ENCODE data around the gene GLIS1. TPM values are rescaled to one million over a fixed set of nuclear protein-coding genes. Genes with fewer than 3 reads are reported as not detected.

GLIS1 gene
- total RNA-seq, 4 donors from 2014 or later = 0.63 to 2.4 (median 1.0) TPM

DNA sequence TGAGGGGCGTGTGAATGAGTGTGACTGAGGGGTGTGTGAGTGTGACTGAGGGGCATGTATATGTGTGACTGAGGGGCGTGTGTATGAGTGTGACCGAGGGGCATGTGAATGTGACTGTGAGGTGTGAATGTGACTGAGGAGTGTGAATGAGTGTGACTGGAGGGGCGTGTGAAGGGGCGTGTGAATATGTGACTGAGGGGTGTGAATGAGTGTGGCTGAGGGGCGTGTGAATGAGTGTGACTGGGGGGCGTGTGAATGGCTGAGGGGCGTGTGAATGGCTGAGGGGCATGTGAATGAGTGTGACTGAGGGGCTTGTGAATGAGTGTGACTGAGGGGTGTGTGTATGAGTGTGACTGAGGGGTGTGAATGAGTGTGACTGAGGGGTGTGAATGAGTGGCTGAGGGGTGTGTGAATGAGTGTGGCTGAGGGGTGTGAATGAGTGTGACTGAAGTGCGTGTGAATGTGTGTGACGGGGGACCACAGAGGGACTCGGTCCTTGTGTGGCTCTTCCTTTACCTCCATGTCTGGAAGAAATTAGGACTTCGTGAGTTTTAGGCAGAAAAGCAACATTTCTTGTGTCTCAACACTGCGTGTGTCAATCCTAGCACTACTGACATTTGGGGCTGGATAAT is 105.8 kb downstream of the GLIS1 start:
- H3K4me3 ChIP-seq (ENCODE audit: low read depth, poor library complexity, severe bottlenecking) = no peak overlapping the region
- intact Hi-C loops (cut with DNase I; ENCODE audit: low total_unique reads) = no loop called here
- DNase-seq (ENCODE audit: low spot score in 2 of 2) = peak in 1 of 2 donors; percentile 43
- TF ChIP-seq POLR2A (IDR thresholded peaks at IDR 0.05) = no peak
- TF ChIP-seq, protein P1, sequence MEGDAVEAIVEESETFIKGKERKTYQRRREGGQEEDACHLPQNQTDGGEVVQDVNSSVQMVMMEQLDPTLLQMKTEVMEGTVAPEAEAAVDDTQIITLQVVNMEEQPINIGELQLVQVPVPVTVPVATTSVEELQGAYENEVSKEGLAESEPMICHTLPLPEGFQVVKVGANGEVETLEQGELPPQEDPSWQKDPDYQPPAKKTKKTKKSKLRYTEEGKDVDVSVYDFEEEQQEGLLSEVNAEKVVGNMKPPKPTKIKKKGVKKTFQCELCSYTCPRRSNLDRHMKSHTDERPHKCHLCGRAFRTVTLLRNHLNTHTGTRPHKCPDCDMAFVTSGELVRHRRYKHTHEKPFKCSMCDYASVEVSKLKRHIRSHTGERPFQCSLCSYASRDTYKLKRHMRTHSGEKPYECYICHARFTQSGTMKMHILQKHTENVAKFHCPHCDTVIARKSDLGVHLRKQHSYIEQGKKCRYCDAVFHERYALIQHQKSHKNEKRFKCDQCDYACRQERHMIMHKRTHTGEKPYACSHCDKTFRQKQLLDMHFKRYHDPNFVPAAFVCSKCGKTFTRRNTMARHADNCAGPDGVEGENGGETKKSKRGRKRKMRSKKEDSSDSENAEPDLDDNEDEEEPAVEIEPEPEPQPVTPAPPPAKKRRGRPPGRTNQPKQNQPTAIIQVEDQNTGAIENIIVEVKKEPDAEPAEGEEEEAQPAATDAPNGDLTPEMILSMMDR (IDR thresholded peaks at IDR 0.05) = no peak
- 93 to 94% methylated on average over 13 of the region's 13 CpGs for WGBS, 2 donors

DNA sequence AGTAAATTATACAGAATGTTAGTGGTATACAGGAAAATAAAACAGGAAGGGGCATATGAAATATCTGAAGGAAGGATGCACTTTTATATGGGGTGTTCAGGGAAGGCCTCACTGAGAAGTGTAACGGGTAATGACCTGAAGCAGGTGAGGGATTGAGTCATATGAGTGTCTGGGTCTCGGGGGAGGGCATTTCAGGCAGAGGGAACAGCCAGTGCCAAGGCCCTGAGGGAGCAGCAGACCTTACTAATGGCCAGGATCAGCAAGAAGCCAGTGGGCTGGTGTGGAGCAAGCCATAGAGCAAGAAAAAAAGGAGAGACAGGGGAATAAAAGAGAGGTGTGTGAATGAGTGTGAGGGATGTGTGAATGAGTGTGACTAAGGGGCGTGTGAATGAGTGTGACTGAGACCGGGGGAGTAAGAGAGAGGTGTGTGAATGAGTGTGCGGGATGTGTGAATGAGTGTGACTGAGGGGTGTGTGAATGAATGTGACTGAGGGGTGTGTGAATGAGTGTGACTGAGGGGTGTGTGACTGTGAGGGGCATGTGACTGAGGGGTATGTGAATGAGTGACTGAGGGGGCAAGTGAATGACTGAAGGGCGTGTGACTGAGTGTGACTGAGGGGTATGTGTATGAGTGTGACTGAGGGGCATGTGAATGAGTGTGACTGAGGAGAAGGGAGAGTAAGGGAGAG is 107.2 kb downstream of the GLIS1 start:
- no peak for TF ChIP-seq POLR2A (IDR thresholded peaks at IDR 0.05)
- TF ChIP-seq, protein P1 (IDR thresholded peaks at IDR 0.05) = peak in 1 of 3 donors; percentile 19
- H3K4me3 ChIP-seq (ENCODE audit: low read depth, poor library complexity, severe bottlenecking) = no peak overlapping the region
- 78 to 80% methylated on average over 6 of the region's 6 CpGs for whole genome bisulfite sequencing, 2 donors
- peak in 1 of 2 donors; percentile 45 for DNase-seq (ENCODE audit: low spot score in 2 of 2)
- intact Hi-C loops (cut with DNase I; ENCODE audit: low total_unique reads) = no loop called here

DNA sequence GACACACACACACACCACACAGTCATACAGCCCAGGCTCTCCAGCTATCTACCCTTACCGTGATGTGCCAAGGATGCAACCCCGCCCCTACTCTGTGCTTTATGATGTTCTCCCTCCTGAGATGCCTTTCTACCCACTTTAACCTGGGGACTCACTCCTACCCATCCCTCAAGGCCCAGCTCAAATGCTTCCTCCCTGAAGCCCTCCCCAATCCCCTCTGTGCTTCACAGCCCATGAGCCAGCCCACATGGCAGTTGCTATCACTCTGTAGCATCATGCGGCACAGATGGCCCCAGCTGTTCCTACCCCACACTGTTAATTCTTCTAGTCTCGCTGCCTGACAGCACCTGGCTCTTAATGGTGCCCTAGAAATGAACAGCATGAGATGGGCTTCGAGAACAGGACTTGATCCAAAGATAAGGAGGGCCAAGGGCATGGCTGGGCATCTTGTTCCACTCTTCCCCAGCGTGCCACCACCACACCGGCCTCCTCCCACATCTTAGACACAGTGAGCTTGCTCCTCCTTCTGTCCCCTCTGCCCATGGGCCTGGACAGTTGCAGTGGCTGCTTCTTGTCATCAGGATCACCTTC is 109.8 kb downstream of the GLIS1 start:
- DNase-seq (ENCODE audit: low spot score in 2 of 2) = peak in 1 of 2 donors; percentile 65
- TF ChIP-seq POLR2A (IDR thresholded peaks at IDR 0.05) = no peak
- TF ChIP-seq, protein P1 (IDR thresholded peaks at IDR 0.05) = no peak
- WGBS, 2 donors = 94% methylated on average over 7 of the region's 7 CpGs

DNA sequence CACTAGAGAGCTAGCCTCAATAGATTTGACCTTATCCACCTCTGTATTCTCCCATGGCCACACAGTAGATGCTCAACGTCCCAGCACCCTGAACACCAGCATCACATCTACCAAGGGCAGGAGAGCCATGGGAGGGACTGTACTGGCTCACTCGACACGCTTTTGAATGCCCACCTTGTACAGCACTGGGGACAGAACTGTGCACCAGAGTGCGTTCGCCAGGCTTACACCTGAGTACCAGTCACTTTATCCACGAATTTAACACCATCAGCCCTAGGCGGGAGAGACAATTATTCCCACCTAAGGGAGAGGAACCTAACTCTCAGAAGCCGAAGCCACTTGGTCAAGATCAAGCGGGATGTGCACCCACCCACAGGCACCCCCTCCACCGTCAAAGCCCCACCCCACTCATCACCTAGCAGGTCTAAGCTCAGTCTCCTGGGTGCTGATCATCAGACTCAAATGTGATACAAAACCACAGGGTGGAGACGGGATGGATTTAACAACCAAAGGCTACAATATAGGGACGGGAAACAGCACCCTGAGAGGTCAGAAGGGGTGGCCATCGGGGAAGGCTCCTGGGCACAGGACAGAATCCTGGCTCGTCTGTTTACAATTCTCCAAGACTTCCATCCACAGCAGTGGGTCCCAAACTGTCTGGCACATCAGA is 110.5 kb downstream of the GLIS1 start:
- peak in 1 of 2 donors; percentile 45 for DNase-seq (ENCODE audit: low spot score in 2 of 2)
- TF ChIP-seq, protein P1 (IDR thresholded peaks at IDR 0.05) = no peak
- TF ChIP-seq POLR2A (IDR thresholded peaks at IDR 0.05) = no peak
- intact Hi-C loops (cut with DNase I; ENCODE audit: low total_unique reads) = no loop called here
- H3K4me3 ChIP-seq (ENCODE audit: low read depth, poor library complexity, severe bottlenecking) = no peak overlapping the region
- 90 to 95% methylated on average over 14 of the region's 14 CpGs for WGBS, 2 donors

More for the DNA sequence above, 109.8 kb downstream of the GLIS1 start:
- intact Hi-C loops (cut with DNase I; ENCODE audit: low total_unique reads) = no loop called here
- no peak overlapping the region for H3K4me3 ChIP-seq (ENCODE audit: low read depth, poor library complexity, severe bottlenecking)

DNA sequence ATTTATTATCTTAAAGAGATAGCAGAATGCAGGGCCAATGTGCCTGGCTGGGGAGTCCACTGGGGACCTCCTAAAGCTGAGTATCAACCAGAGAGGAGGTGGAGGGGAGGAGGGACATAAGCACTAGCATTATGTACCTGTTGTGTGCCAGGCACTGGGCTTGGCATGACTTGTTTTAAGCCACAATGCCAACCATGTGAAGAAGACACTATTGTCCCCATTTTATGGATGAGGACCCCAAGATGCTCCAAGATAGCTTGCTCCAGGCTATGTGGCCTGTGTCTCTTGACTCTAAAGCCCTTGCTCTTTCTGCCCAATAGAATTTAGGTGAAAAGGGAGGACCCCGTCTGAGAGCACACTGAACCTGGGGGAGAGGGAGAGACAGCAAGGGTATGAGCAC is 111.3 kb downstream of the GLIS1 start:
- H3K4me3 ChIP-seq (ENCODE audit: low read depth, poor library complexity, severe bottlenecking) = no peak overlapping the region
- no peak for TF ChIP-seq POLR2A (IDR thresholded peaks at IDR 0.05)
- TF ChIP-seq, protein P1 (IDR thresholded peaks at IDR 0.05) = no peak
- DNase-seq (ENCODE audit: low spot score in 2 of 2) = peak in 1 of 2 donors; percentile 28
- 94 to 95% methylated on average over 1 of the region's 1 CpG for WGBS, 2 donors
- intact Hi-C loops (cut with DNase I; ENCODE audit: low total_unique reads) = no loop called here

Data from lower leg skin (tissue), 4 donors.